NCI-H748 treated with DMSO at 0.1 percent for 48 hours (cell line): ENCODE measurements around the gene MAPT.
"Not testable (repeated sequence)": the region's sequence is repeated elsewhere in the genome, so short reads cannot be mapped to it uniquely, and the experiment has no call there.

Source experiments
- DNase-seq: peaks from one replicate; lab custom pipeline; 2025; lab: John Stamatoyannopoulos, UW

The MAPT gene

GRCh38 chr17:45900723-45901415 is 6.5 kb downstream of the MAPT start:
- no peak for DNase-seq

- DNase-seq: no peak
These were observed 8.6 kb downstream of the MAPT start for GRCh38 chr17:45902892-45903346.

GRCh38 chr17:45904866-45905265 is 10.5 kb downstream of the MAPT start:
- DNase-seq: no peak

- DNase-seq: no peak
These were observed 11.5 kb downstream of the MAPT start for GRCh38 chr17:45905814-45906213.

GRCh38 chr17:45906237-45906636 is 11.9 kb downstream of the MAPT start:
- no peak for DNase-seq

- no peak for DNase-seq
These were observed 12.7 kb downstream of the MAPT start for GRCh38 chr17:45906927-45907622.

GRCh38 chr17:45907750-45908395 is 13.5 kb downstream of the MAPT start:
- DNase-seq: no peak

GRCh38 chr17:45908460-45908859 is 14.1 kb downstream of the MAPT start:
- DNase-seq: no peak

- no peak for DNase-seq
These were observed 14.6 kb downstream of the MAPT start for GRCh38 chr17:45908935-45909334.

GRCh38 chr17:45910667-45911066 is 16.3 kb downstream of the MAPT start:
- DNase-seq: no peak

GRCh38 chr17:45912319-45912718 is 18.0 kb downstream of the MAPT start:
- no peak for DNase-seq

GRCh38 chr17:45913030-45913429 is 18.7 kb downstream of the MAPT start:
- not testable (repeated sequence) for DNase-seq

- DNase-seq: no peak
These were observed 19.8 kb downstream of the MAPT start for GRCh38 chr17:45914047-45914717.

- no peak for DNase-seq
These were observed 20.9 kb downstream of the MAPT start for GRCh38 chr17:45915263-45915662.

GRCh38 chr17:45917081-45917480 is 22.7 kb downstream of the MAPT start:
- no peak for DNase-seq

GRCh38 chr17:45918241-45918745 is 23.9 kb downstream of the MAPT start:
- DNase-seq: no peak

GRCh38 chr17:45919136-45919535 is 24.8 kb downstream of the MAPT start:
- DNase-seq: no peak

GRCh38 chr17:45920083-45920482 is 25.7 kb downstream of the MAPT start:
- no peak for DNase-seq

- DNase-seq: no peak
These were observed 29.3 kb downstream of the MAPT start for GRCh38 chr17:45923511-45924268.

GRCh38 chr17:45924332-45924820 is 30.0 kb downstream of the MAPT start:
- DNase-seq: no peak

GRCh38 chr17:45925311-45925710 is 31.0 kb downstream of the MAPT start:
- DNase-seq: no peak
